Hepatocyte (in vitro differentiated cells): Measurements from ENCODE around the gene STAU1. TPM values are rescaled to one million over a fixed set of nuclear protein-coding genes. Genes with fewer than 3 reads are reported as not detected.
A peak's percentile ranks its signal among the peaks of the same experiment; 100 is the strongest.

Experiments
- DNase-seq: peaks from one replicate; pipeline ENCODE4 v3.0.0-alpha.2; 2016; ENCODE audit warnings: low spot score
- H2AFZ ChIP-seq: fragments of 200-600 bp; sonication (generic); 2 replicates; pipeline ENCODE4 v1.6.0; 2016; ENCODE audit warnings: antibody characterized with exemption, mild to moderate bottlenecking
- H3K27ac ChIP-seq: fragments of 200-600 bp; sonication (generic); 2 replicates; pipeline ENCODE4 v1.5.1; 2016; ENCODE audit warnings: mild to moderate bottlenecking
- H3K27me3 ChIP-seq: fragments of 200-600 bp; sonication (generic); 2 replicates; pipeline ENCODE4 v1.6.1; 2016
- H3K36me3 ChIP-seq: fragments of 200-600 bp; sonication (generic); replicated peaks from 2 replicates; pipeline ENCODE4 v1.5.1; 2016; ENCODE audit warnings: low read depth; ENCODE audit not compliant: insufficient read depth
- H3K4me1 ChIP-seq: fragments of 200-600 bp; sonication (generic); 2 replicates; pipeline ENCODE4 v1.5.1; 2016; ENCODE audit warnings: mild to moderate bottlenecking, moderate library complexity; ENCODE audit not compliant: insufficient read depth
- H3K4me2 ChIP-seq: fragments of 200-600 bp; sonication (generic); 2 replicates; pipeline ENCODE4 v1.6.0; 2016
- H3K4me3 ChIP-seq: fragments of 200-600 bp; sonication (generic); 2 replicates; pipeline ENCODE4 v1.5.1; 2016; ENCODE audit warnings: mild to moderate bottlenecking
- H3K79me2 ChIP-seq: fragments of 200-600 bp; sonication (generic); 2 replicates; pipeline ENCODE4 v1.6.0; 2017; ENCODE audit warnings: mild to moderate bottlenecking
- H3K9me2 ChIP-seq: fragments of 200-600 bp; sonication (generic); replicated peaks from 2 replicates; pipeline ENCODE4 v1.6.0; 2017; ENCODE audit warnings: mild to moderate bottlenecking; ENCODE audit not compliant: insufficient read depth
- H3K9me3 ChIP-seq: fragments of 200-600 bp; sonication (generic); 2 replicates; pipeline ENCODE4 v1.5.1; 2016; ENCODE audit warnings: low read depth, mild to moderate bottlenecking
- H4K20me1 ChIP-seq: fragments of 200-600 bp; sonication (generic); 2 replicates; pipeline ENCODE4 v1.6.0; 2016; ENCODE audit warnings: mild to moderate bottlenecking; ENCODE audit not compliant: insufficient read depth, poor library complexity, severe bottlenecking
- CTCF ChIP-seq: fragments of 200-600 bp; sonication (generic); IDR thresholded peaks from 2 replicates; pipeline ENCODE4 v1.5.1; 2016; ENCODE audit warnings: antibody characterized with exemption, mild to moderate bottlenecking; ENCODE audit not compliant: poor library complexity
- EZH2 ChIP-seq: fragments of 200-600 bp; sonication (generic); IDR thresholded peaks from 2 replicates; pipeline ENCODE4 v1.6.1; 2016; ENCODE audit warnings: antibody characterized with exemption, mild to moderate bottlenecking, borderline replicate concordance
- EZH2phosphoT487 ChIP-seq: fragments of 200-600 bp; sonication (generic); IDR thresholded peaks from one replicate; pipeline ENCODE4 v1.6.1; 2018; ENCODE audit warnings: antibody characterized with exemption, mild to moderate bottlenecking, low read depth, moderate library complexity; ENCODE audit not compliant: unreplicated experiment, severe bottlenecking
- WGBS: methylation state at CpG from one replicate; pipeline ENCODE4 v1.1.6; 2016; ENCODE audit warnings: low lambda C conversion rate; ENCODE audit errors: missing lambda C conversion rate; 5-methylcytosine and 5-hydroxymethylcytosine counted together
- polyA plus RNA-seq: library from polyadenylated mRNA; unstranded; fragments of >200 nt; fragmentation: Nextera tagmentation; extraction: Ambion mirVana; gene quantifications from 2 replicates; pipeline ENCODE4 v1.2.1, GENCODE V29; 2016
- total RNA-seq: library from RNA; depleted of rRNA; stranded (reverse); fragments of >200 nt; gene quantifications from 2 replicates; pipeline ENCODE4 v1.2.3, GENCODE V29; 2014

Gene STAU1
- total and polyA plus RNA-seq, 2 experiments from 2014 or later = 72.9 to 84.5 TPM

GRCh38 chr20:49163696-49164095 lies 24.4 kb downstream of the STAU1 start:
- no peak for DNase-seq
- no peaks in the 10 kb centered on the region for H3K36me3 ChIP-seq
- no peak overlapping the region for H3K4me2 ChIP-seq
- peaks cover 68% of the 10 kb centered on the region for H4K20me1 ChIP-seq
- no peaks in the 10 kb centered on the region for H3K27me3 ChIP-seq
- no peaks in the 10 kb centered on the region for H3K9me2 ChIP-seq
- H3K9me3 ChIP-seq = no peaks in the 10 kb centered on the region
- H3K4me1 ChIP-seq = peaks cover 24% of the 10 kb centered on the region
- TF ChIP-seq EZH2 = no peak
- no peak for TF ChIP-seq CTCF
- no peak for TF ChIP-seq EZH2phosphoT487
- 98% methylated on average over 5 of the region's 5 CpGs for WGBS
- H2AFZ ChIP-seq = no peak overlapping the region
- H3K27ac ChIP-seq = no peak overlapping the region
- H3K79me2 ChIP-seq = peaks cover 94% of the 10 kb centered on the region
- no peak overlapping the region for H3K4me3 ChIP-seq

- Histone ChIP-seq H3K27ac (peak overlapping the region; percentile 60), H3K36me3 (no peaks in the 10 kb centered on the region), H3K9me3 (no peaks in the 10 kb centered on the region), H3K9me2 (no peaks in the 10 kb centered on the region), H3K4me1 (peaks cover 16% of the 10 kb centered on the region), H3K27me3 (no peaks in the 10 kb centered on the region), H2AFZ (no peak overlapping the region), H3K79me2 (peaks cover 93% of the 10 kb centered on the region), H4K20me1 (peaks cover 47% of the 10 kb centered on the region), H3K4me3 (no peak overlapping the region), H3K4me2 (peak overlapping the region; percentile 3)
- peak; percentile 20 for DNase-seq
- WGBS = 80% methylated on average over 6 of the region's 6 CpGs
- TF ChIP-seq EZH2 = no peak
- no peak for TF ChIP-seq EZH2phosphoT487
- TF ChIP-seq CTCF = no peak
These were observed 26.5 kb downstream of the STAU1 start for GRCh38 chr20:49161428-49162152.

- H3K79me2 ChIP-seq = peaks cover 93% of the 10 kb centered on the region
- DNase-seq = no peak
- TF ChIP-seq CTCF (no peak), EZH2 (no peak), EZH2phosphoT487 (no peak)
- H3K9me3 ChIP-seq = no peaks in the 10 kb centered on the region
- no peaks in the 10 kb centered on the region for H3K9me2 ChIP-seq
- H4K20me1 ChIP-seq = peaks cover 34% of the 10 kb centered on the region
- 78% methylated on average over 9 of the region's 9 CpGs for WGBS
- H3K4me3 ChIP-seq = no peak overlapping the region
- no peaks in the 10 kb centered on the region for H3K36me3 ChIP-seq
- peaks cover 16% of the 10 kb centered on the region for H3K4me1 ChIP-seq
- peak overlapping the region; percentile 17 for H3K27ac ChIP-seq
- no peaks in the 10 kb centered on the region for H3K27me3 ChIP-seq
- H2AFZ ChIP-seq = no peak overlapping the region
- no peak overlapping the region for H3K4me2 ChIP-seq
These were observed 27.8 kb downstream of the STAU1 start for GRCh38 chr20:49160057-49160929.
